ENCODE data around the gene SVEP1.
"Not testable (repeated sequence)": the region's sequence is repeated elsewhere in the genome, so short reads cannot be mapped to it uniquely, and the experiment has no call there.

SVEP1 gene

GRCh38 chr9:110575945-110576344, 3.6 kb downstream of the SVEP1 start:
- DNase-seq = no peak

DNA sequence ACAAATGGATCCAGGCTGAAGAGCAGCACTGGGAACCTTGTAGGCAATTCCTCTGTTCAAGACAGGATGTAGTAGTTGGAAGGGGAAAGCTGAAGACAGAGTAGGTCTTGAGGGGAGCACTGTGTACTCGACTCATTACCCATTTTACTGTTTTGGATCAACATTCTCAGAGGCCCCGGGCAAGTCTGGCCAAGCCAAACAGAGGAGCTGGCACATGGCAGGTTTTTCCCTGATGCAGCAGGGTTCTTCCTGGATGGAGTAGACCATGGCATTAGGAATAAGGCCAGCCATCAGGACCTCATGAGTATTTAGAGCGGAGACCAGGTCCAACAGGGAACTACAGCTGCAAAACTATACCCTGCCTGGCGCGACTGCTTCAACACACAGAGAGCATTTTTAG, 4.4 kb downstream of the SVEP1 start:
- DNase-seq = no peak

DNA sequence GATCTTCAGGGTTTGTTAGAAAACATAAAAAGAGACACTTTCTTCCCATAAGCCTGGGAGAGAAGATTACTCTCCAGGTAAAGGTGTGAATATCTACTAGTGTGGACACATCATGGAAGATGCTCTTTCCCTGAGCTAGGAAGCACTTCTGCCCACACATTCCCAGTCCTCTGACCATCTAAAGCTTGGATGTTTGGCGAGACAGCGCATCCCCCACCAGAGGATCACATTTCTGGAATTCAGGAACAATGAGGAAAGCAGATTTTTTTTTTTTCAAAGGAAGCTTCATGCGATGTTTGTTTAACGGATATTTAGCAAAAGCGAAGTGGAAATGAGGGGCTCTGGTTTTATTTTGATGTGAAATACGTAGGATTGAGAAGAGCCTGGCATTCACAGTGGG, 6.2 kb downstream of the SVEP1 start:
- no peak for DNase-seq

GRCh38 chr9:110571801-110572483, 7.6 kb downstream of the SVEP1 start:
- DNase-seq = no peak

DNA sequence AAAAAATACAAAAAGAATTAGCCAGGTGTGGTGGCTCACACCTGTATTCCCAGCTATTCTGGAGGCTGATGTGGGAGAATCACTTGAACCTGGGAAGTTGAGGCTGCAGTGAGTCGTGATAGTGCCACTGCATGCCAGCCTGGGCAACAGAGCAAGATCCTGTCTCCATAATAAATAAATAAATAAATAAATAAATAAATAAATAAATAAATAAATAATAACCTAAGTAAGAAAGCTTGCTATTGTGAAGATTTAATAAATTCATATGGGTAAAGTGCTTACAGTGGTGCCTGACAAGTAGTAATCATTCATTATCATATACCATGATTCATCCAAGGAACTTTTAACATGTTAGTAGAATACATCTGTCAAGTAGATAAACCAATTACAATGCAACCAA, 13.4 kb downstream of the SVEP1 start:
- DNase-seq = no peak

DNA sequence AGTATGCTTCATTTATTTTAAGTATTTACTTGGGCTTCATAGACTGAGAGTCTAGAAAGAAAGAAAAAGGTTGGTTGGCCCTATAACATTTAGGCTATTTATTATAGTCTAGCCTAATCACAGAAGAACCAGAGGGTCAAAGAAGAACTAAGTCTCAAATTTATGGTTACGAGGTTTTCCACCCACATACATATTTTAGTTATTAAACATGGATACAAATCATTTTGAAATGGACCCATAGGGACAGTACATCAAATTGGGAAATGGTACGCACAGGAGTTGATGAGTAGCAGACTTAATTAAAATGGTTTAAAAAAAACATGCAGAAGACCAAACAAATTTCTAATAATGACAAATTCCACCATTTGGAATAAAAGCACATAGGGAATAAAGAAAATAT, 17.7 kb downstream of the SVEP1 start:
- no peak for DNase-seq

- DNase-seq = no peak
Observed at GRCh38 chr9:110559869-110560268, 19.7 kb downstream of the SVEP1 start.

GRCh38 chr9:110555551-110556331, 23.8 kb downstream of the SVEP1 start:
- DNase-seq = no peak

DNA sequence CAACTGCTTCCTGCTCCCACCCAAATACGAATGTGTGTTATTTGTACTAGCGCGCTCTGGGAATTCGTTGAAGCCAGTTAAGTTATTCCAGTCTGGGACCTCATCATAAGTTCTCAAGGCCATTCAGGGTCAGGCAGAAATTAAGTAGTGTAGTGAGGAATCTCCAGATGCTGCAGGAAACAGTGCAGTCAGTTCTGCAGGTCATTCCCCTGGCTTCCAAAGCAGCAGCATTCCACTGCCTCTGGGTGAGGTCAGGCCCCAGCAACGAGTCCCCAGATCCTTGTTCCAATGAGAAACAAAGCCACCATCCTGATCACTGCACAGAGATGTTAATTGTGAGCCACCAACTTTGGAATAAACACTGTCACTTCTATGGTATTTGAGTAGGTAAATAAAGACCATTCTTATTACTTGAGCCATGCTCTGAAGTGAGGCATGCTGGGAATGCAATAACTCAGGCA, 33.1 kb downstream of the SVEP1 start:
- DNase-seq = no peak

GRCh38 chr9:110545705-110546104, 33.8 kb downstream of the SVEP1 start:
- no peak for DNase-seq

DNA sequence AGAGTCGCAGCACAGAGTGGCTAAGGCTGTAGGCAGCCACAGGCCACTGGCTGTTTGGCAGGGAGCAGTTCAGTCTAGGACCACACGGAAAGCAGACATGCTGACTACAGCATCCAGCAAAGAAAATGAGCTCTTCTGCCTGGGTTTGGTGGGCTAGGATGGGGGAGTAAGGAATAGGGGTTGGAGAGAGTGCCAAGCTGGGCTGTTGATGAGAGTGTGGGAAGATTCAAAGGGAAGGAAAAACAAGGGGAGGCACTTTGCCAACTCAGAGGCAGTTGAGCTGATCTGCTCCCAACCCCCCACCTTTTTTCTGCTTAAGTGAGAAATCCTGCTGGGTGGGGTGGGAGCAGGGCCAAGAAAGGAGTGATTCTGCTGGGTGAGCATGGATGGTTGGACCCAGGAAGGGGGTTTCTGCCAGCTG, 35.9 kb downstream of the SVEP1 start:
- DNase-seq = no peak

DNA sequence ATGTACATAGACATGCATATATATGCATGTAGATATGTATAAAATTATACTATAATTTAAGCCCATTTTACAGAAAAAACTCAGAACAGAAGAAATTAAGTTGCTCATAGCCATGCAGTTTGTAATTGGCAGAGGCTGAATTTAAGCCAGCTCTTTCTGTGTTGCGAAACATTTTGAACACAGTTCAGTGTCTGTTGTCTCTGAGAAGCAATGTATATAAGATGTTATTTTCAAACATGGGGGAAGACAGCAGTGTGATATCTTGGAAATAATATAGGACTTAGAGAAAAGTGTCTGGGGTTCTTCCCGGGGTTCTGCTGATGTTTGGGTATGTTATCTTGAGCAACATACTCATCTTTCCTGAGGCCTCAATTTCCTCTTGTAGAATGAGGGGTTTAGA, 37.6 kb downstream of the SVEP1 start:
- DNase-seq = no peak

GRCh38 chr9:110538647-110539041, 40.9 kb downstream of the SVEP1 start:
- DNase-seq = no peak

DNA sequence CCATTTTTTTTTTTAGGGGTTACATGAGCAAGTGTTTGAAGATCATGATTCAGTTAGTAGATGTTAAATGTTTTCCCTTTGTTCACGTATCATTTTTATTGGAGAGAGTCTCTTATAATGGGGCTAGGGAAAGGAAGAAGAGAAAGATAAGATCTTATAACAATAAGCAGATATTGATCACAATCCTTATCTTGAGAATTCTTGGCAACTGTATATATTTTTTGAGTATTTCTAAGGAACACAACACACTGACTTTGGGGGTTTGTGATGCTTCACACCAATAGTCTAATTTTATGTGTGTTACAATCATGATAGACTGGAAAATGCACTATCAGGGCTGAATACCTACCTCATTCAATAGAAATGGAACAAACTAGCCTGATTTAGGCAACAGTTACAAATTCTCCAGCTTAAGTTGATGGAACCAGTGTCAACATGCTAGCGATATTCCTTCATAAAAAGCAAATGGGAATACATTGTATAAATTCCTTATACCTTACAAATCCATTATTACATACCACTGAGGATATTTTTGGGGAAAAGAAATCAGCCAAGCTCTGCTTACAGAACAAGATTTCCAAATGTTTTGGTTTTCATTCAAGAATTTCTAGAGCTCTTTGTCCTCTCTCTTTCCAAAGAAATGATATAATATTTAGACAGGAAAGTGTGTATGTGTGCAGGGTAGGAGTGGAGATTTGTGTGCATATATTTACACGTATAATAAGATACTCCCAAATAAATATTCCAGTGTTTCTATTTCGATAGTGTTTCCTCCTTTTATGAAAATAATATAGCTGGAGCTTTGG, 41.5 kb downstream of the SVEP1 start:
- DNase-seq = no peak

GRCh38 chr9:110536822-110537221, 42.7 kb downstream of the SVEP1 start:
- DNase-seq = no peak

- not testable (repeated sequence) for DNase-seq
Observed at GRCh38 chr9:110534162-110534561, 45.4 kb downstream of the SVEP1 start.

DNA sequence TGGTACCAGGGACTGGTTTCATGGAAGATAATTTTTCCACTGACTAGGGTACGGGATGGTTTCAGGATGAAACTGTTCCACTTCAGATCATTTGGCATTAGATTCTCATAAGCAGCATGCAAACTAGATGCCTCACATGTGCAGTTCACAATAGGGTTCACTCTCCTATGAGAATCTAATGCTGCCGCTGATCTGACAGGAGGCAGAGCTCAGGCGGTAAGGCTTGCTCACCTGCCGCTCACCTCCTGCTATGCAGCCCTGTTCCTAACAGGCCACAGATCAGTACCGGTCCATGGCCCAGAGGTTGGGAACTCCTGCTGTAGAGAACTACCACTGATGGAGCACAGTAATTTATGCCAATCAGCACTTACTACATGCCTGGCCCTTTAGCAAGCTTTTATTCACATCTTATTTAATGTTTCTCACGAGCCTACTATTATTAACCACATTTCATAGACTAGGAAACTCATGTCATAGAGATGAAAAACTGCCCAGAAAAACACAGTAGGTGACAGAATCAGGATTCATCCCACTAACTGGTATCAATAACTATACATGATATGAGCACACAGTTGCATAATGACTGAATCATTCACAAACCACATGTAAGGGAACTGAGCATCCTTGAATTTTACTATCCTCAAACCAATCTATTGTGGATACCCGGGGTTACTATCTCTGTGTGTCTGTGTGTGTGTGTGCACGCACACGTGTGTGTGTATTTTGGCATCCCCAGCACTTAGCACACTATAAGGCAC, 46.5 kb downstream of the SVEP1 start:
- DNase-seq = no peak

- no peak for DNase-seq
Observed at GRCh38 chr9:110531776-110532175, 47.8 kb downstream of the SVEP1 start.

DNA sequence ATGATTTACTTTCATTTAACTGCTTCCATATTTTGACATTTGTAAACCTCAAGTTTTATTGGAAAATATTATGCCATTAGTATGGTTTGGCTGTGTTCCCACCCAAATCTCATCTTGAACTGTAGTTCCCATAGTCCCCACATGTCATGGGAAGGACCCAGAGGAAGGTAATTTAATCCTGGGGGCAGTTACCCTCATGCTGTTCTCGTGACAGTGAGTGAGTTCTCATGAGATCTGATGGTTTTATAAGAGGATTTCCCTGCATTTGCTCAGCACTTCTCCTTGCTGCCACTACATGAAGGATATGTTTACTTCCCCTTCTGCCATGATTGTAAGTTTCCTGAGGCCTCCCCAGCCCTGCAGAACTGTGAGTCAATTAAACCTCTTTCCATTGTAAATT, 48.3 kb downstream of the SVEP1 start:
- not testable (repeated sequence) for DNase-seq

DNA sequence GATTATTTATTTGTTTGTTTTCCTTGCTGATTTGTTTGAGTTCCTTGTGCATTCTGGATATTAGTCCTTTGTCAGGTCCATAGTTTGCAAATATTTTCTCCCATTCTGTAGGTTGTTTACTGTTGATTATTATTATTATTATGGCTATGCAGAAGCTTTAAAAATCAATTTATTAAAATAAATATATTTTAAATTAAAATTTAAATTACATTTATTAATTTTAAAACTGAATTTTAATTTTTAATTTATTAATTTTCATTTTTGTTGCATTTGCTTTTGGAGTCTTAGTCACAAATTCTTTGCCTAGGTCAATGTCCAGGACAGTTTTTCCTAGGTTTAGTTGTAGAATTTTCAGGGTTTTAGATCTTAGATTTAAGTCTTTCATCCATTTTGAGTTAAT, 50.9 kb downstream of the SVEP1 start:
- no peak for DNase-seq

DNA sequence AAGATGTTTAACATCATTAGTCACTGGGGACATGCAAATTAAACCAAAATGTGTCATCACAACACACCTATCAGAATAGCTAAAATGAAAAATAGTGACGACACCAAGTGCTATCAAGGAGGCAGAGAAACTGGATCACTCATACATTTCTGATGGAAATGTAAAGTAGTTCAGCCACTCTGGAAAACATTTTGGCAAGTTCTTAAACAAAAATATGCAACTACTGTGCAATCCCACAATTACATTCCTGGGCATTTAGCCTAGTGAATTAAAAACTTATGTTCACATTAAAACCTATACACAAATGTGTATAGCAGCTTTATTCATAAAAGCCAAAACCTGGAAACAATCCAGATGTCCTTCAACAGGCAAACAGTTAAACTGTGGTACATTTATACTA, 53.1 kb downstream of the SVEP1 start:
- no peak for DNase-seq

GRCh38 chr9:110521206-110521605, 58.3 kb downstream of the SVEP1 start:
- no peak for DNase-seq

DNA sequence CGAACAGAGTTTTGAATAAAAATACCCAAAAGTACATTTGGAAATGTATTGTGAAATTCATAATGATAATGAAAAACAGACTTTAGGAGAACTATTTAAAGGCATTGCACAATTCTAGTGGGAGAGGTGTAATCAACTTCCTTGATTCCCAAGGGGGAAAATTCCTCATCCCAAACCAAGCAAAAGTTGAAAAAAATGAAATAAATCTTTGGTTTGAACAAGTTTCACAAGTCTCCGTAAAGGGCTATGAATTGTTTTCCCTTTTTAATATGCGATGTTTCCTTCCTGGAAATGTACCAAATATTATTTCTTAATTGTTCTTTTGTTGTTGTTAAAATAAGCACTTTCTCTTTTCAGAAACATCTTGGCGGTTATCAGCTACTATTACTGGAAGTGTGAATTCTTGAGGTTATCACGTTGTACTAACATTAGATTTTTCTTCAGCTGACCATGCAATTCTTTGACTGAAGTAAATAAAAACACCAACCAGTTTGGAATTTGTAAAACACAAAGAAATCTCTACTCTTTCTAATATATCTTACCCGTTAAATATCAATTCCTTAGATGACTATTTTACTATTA, 59.3 kb downstream of the SVEP1 start:
- DNase-seq = no peak
